HT-29 (cell line): ENCODE measurements around the gene MAGI2. TPM values are rescaled to one million over a fixed set of nuclear protein-coding genes. Genes with fewer than 3 reads are reported as not detected.

ENCODE experiments used
- DNase-seq: peaks from one replicate; pipeline ENCODE4 v3.0.0-alpha.2; 2015; ENCODE audit warnings: low spot score
- total RNA-seq: library from RNA; depleted of rRNA; stranded (reverse); fragments of >200 nt; shearing (Covaris generic); gene quantifications from 2 replicates; pipeline ENCODE4 v1.2.3, GENCODE V29; 2014

Gene MAGI2
- total RNA-seq, 1 experiment from 2014 or later: 0.23 TPM

GRCh38 chr7:78057571-78057970 lies 1395.9 kb downstream of the MAGI2 start:
- no peak for DNase-seq

DNA sequence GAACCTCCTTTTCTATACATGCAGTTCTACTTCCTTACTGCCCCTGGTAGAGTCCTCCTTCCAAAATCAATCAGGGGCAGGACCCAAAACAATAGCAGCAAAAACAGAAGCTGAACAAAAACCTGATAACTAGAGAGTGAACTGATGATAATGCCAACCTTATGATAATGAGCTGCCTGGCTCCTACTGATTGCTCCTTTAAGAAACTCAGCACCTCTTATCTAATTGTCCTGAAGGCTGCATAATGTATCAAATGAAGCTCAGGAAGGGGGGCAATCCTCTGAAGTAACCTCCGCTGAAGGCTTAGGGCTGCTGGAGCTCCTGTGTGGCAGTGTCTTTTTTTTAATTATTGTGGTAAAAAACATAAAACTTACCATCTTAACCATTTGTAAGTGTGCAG lies 1397.9 kb downstream of the MAGI2 start:
- no peak for DNase-seq

DNA sequence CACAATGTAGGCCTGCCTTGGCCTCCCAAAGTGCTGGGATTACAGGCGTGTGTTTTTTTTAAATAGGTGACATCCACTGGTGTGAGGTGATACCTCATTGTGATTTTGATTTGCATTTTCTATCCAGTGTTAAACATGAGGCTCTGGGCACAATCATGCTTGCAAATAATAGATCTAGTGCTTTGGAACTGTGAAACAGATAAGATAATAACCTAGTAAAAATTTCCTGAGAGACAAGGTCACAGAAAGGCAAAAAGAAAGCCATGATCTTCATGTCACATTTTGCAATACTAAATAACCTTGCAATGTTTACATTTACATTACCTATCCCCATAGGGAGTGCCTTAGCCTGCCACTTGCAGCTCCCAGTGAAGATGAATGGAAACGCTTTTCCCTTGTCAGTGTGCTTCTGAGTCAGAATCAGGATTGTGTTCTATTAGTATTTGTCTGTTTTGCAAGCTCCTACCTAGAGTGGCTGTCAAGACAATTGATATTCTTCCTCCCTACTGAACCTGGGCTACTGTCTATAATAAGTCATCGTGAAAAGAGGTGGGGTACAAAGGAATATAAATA lies 1398.4 kb downstream of the MAGI2 start:
- DNase-seq: no peak

- DNase-seq: no peak
Observed at GRCh38 chr7:78052112-78052511, 1401.4 kb downstream of the MAGI2 start.

GRCh38 chr7:78047800-78048199 lies 1405.7 kb downstream of the MAGI2 start:
- DNase-seq: no peak

- DNase-seq: peak; percentile 14
Observed at GRCh38 chr7:78043159-78043558, 1410.3 kb downstream of the MAGI2 start.

DNA sequence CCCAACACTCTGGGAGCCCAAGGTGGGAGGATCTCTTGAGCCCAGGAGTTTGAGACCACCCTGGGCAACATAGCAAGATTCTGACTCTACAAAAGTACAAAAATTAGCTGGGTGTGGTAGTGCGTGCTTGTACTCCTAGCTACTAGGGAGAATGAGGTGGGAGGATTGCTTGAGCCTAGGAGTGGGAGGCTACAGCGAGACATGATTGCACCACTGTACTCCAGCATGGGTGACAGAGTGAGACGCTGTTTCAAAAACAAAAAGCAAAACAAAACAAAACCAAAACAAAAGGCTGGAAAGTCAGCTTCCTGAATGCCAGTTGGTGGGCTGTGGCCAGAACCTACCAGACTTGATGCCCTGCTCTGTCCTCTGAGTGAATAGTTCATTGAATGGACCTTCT lies 1412.0 kb downstream of the MAGI2 start:
- DNase-seq: no peak

GRCh38 chr7:78039790-78040776 lies 1413.4 kb downstream of the MAGI2 start:
- DNase-seq: no peak

GRCh38 chr7:78038465-78039080 lies 1414.9 kb downstream of the MAGI2 start:
- no peak for DNase-seq

- DNase-seq: no peak
Observed at GRCh38 chr7:78037603-78038002, 1415.9 kb downstream of the MAGI2 start.

DNA sequence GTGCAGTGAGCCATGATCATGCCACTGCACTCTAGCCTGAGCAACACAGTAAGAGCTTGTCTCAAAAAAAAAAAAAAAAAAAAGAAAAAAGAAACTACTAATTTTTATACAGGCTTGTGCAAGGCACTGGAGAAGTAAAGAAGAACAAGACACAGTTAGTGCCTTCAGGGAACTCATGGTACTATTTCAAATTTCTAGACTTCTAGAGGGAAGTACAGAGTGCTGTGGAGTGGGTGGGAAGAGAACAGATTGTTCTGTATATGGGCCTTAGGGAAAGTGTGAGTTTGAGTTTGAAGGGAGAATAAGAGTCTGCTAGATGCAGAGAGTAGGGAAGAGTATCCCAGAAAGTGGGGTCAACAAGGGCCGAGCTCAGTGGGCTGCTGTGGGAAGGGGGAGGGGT lies 1420.1 kb downstream of the MAGI2 start:
- no peak for DNase-seq

- DNase-seq: no peak
Observed at GRCh38 chr7:78026492-78026891, 1427.0 kb downstream of the MAGI2 start.

GRCh38 chr7:78024591-78024990 lies 1428.9 kb downstream of the MAGI2 start:
- DNase-seq: no peak

- DNase-seq: no peak
Observed at GRCh38 chr7:78023191-78023590, 1430.3 kb downstream of the MAGI2 start.

- DNase-seq: no peak
Observed at GRCh38 chr7:78022165-78022564, 1431.3 kb downstream of the MAGI2 start.

- no peak for DNase-seq
Observed at GRCh38 chr7:78020874-78021249, 1432.6 kb downstream of the MAGI2 start.

GRCh38 chr7:78020136-78020873 lies 1433.2 kb downstream of the MAGI2 start:
- peak; percentile 87 for DNase-seq

- DNase-seq: peak; percentile 65
Observed at GRCh38 chr7:78019447-78020135, 1433.9 kb downstream of the MAGI2 start.

DNA sequence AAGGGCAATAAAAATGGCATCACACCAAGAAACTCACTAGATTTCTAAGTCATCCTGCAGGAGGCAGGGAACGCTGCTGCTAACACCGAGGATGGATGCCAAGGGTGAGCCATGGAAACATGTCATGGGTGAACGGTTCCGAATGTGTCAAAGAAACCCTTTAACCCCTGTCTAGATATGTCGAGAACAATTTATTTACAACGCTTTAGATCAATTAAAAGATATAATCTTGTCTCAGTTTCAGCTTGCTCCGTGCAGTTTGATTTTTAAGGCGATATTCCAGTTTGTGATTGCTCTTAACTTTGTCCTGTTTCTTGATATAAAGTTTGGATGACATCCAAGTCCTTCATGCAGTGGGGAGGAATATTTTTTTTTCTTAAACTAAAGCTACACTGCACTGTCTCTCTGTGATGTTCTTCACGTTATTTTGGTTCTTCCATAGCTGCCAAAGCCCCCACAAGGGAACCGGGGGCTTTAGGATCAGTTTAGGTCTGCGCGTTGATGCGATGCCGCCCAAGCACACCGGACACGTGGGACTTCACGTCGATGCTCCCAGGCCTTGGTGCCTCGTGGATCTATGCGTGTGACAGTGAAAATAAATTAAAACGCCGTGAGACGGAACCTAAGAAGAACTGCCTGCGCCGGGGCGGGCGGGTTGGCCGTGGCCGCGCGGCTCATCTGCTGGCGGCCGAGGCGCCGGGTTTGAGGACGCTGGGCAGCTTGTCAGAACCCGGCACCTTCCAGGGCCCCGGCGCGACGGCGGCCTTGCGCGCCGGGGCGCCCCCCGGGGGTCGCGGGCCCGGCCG lies 1434.6 kb downstream of the MAGI2 start:
- DNase-seq: peak; percentile 38

GRCh38 chr7:78017591-78018100 lies 1435.8 kb downstream of the MAGI2 start:
- DNase-seq: no peak
